NK-92 (cell line): Measurements from ENCODE around the gene PSEN1.

Experiments used
- DNase-seq: peaks from one replicate; lab custom pipeline; 2025; ENCODE audit not compliant: unreplicated experiment; lab: John Stamatoyannopoulos, UW

PSEN1 gene

DNA sequence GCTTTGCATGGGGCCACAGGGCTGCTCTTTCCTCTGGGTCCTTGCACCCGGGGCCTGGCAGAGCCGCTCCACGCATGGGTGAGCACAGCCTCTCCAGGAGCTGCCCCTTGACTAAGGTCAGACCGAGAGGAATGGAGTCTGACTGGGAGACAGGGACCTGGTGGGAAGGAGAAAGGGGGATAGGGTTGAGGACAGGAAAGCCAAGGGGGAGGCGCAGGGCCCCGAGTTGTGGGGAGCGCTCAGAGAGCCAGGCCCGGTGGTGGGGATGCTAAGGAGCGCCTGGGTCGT, 117.0 kb downstream of the PSEN1 start:
- DNase-seq = no peak

DNA sequence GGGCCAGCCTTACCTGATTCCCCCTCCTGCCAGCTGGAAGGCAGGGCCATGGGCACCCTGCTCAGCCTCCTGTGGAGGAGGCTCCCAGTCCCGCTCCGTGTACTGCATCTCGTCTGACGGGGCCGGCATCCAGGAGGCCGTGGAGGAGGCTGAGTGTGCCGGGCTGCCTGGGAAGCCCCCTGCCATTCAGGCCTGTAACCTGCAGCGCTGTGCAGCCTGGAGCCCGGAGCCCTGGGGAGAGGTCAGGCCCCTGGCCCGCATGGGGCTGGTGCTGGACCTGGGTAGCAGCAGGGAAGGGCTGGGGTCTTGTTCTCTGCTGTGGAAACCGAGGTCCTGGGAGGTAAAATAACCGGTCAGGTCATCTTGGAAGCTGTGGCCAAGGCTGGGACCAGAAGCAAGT, 117.4 kb downstream of the PSEN1 start:
- no peak for DNase-seq

DNA sequence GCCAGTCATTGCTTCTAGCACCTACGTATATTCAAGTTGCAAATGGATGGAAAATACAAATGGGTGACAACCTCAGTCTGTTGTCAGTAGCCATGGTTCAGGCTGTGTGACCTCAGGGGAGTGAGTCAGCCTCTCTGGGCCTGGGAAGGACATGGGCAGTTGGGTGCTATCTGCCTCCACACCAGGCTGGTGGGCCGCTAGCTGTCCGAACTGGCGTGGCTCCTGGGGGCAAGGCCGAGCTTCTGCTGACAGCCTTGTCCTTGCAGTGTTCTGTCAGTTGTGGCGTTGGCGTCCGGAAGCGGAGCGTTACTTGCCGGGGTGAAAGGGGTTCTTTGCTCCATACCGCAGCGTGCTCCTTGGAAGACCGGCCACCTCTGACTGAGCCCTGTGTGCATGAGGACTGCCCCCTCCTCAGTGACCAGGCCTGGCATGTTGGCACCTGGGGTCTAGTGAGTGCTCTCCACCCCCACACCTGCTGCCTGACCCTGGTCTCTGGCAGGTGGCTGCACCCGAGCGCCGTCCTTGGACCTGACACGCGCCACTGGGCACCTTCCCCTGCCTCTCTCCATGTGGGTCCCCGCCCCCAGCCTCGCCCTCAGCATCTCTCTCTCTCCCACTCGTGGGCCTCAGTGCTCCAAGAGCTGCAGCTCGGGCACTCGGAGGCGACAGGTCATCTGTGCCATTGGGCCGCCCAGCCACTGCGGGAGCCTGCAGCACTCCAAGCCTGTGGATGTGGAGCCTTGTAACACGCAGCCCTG, 118.1 kb downstream of the PSEN1 start:
- no peak for DNase-seq

DNA sequence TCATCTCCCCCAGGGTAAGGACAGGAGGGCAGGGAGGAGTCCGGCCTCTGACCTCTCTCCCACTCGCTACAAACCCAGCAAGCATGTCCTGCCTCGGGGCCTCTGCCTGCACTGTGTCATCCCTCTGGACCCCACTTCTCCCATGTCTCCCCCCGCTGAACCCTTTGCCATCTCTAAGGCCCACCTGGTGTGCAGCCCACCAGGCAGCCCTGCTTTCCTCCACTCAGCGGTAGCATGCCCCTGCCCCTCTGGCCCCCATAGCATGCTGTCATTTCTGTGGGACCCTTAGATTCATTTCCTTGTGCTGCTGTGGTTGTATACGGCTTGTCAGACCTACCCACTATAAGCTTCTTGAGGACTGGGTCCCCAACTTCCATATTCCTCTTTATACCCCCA, 118.7 kb downstream of the PSEN1 start:
- no peak for DNase-seq

DNA sequence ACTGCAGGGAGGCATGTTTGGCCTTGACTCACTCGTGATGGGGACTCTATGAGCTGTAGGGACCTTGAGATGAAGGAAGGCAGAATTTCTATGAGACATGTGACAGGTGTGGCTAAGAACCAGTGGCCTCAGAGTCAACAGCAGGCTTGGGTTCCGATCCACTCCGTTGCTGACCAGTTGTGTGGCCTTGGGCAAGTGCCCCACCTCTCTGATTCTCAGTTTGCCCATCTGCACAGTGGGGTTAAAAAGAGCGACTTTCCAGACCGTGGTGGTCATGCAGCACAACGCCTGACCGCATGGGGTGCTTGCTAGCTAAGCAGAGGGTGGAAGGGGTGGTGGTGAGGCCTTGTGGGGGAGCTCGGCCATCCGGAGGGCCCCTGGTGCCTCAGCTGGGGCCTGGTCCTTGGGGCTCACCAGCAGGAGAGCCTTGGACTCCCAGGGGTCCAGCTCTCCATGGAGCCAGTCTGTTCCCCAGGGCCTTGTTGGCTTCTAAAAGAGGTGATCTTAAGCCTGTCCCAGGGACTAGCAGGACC, 119.5 kb downstream of the PSEN1 start:
- no peak for DNase-seq

DNA sequence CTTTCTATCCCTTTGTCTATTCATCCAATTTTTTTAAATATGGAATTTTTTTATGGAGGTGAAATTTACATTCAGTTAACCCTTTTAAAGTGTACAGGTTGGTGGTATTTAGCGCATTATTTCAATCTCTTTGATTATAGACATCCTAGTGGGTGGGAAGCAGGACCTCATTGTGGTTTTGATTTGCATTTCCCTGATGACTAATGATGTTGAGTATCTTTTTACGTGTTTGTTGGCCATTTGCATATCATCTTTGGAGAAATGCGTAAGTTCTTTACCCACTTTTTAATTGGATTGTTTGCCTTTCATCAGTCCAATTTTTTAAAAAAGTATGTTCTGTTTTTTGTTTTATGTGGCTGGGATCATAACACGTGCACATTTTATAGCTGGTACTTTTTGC, 121.8 kb downstream of the PSEN1 start:
- DNase-seq = no peak

DNA sequence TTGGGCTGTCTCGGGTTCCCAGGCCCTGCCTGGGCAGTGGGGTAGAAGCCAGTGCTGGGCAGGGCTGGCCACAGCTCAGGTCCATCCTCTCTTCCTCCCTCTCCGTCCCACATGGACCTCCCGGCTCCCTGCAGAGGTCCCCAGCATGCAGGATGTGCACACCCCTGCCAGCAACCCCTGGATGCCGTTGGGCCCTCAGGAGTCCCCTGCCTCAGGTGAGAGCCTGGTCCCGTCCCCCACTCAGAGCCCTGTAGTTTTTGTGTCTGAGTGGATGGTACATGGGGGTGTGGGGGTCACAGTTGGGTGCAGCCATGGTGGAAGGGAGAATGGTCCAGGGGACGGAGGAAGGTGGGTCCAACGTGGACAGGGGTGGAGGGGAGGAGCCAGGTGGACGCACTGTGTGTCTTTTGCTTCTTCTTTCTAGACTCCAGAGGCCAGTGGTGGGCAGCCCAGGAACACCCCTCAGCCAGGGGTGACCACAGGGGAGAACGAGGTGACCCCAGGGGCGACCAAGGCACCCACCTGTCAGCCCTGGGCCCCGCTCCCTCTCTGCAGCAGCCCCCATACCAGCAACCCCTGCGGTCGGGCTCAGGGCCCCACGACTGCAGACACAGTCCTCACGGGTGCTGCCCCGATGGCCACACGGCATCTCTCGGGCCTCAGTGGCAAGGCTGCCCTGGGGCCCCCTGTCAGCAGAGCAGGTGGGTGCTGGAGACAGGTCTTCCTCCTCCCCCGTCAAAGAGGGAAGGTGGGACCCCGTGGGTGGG, 122.7 kb downstream of the PSEN1 start:
- no peak for DNase-seq

DNA sequence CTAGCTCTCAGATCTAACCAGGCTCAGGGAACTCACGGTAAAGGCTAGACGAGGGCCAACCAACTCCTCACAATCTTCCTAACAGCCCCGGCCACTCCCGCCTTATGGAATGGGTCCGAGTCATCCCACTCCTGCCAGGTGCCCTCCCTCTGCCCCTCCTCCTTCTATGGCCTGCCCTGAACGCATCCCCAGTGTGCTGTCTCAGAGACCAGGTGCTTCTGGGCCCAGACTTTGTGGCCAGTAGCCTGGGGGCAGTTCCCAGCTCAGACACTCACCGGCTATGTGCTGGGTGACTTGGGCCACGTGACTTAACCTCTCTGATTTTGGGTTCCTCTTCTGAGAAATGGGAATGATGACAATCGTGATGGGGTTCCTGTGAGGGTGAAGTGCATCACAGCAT, 123.5 kb downstream of the PSEN1 start:
- DNase-seq = no peak

DNA sequence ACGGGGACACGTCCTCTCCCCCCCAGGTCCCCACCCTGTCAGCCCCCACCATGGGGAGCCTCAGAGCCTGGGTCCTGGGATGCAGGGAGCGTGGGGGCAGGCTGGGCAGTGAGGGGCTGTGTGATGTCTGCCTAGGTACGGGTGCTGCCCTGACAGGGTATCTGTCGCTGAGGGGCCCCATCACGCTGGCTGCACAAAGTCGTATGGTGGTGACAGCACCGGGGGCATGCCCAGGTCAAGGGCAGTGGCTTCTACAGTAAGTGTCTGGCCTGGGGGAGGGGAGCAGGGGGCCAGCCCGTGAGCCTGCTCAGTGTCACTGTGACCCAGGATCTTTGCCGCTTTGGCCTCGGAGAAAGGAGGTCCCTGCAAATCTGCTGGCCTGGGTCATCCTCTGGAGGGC, 124.3 kb downstream of the PSEN1 start:
- no peak for DNase-seq

DNA sequence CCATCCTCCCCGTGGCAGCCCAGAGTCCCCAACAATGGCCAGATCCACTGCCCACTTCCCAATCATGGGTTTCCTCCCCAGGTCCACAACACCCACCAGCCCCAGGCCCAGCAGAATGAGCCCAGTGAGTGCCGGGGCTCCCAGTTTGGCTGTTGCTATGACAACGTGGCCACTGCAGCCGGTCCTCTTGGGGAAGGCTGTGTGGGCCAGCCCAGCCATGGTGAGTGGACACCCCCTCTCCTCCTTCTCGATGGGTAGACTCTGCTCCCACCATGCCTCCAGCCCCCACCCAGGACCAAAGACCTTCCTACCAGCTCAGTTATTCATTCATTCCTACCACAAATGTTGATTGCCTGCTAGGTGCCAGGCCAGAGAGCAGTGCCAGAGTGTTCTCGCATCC, 124.8 kb downstream of the PSEN1 start:
- DNase-seq = no peak

DNA sequence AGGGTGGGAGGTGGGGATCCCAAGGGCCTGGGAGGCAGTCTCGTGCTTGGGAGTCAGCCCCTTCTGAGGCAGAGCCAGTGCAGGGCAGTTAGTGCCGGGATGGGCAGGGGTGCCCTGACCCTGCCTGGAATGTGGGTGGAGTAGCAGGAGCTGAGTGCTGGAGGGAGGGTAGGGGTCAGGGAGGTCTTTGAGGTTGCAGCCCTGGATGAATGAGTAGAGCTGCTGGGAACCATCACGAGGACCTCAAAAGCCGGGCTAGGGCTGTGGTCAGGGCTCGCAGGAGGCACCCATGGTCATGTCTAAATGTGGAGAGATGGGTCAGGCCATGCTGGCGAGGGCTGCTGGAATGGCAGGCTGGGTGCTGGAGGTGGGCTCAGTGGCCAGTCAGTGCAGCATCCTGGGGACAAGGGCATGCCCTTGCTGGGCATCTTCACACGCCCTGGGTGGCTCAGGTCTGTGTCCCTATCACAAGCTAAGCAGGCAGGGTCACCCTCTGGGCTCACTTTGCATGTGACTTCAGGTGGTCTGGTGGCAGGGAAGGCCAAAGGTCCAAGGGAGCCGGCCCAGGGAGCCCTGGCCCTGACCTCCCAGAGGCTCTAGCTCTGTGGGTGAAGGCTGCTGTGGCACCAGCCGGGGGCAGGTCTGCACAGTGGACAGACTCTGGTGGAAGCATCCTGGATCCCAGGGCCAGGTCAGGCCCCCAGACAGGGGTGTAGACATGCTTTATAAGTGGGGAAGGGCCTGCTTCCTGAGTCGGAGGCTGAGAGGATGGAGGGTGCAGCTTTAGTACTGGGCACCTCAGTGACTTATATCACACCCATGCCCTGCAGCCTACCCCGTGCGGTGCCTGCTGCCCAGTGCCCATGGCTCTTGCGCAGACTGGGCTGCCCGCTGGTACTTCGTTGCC, 125.5 kb downstream of the PSEN1 start:
- DNase-seq = no peak

DNA sequence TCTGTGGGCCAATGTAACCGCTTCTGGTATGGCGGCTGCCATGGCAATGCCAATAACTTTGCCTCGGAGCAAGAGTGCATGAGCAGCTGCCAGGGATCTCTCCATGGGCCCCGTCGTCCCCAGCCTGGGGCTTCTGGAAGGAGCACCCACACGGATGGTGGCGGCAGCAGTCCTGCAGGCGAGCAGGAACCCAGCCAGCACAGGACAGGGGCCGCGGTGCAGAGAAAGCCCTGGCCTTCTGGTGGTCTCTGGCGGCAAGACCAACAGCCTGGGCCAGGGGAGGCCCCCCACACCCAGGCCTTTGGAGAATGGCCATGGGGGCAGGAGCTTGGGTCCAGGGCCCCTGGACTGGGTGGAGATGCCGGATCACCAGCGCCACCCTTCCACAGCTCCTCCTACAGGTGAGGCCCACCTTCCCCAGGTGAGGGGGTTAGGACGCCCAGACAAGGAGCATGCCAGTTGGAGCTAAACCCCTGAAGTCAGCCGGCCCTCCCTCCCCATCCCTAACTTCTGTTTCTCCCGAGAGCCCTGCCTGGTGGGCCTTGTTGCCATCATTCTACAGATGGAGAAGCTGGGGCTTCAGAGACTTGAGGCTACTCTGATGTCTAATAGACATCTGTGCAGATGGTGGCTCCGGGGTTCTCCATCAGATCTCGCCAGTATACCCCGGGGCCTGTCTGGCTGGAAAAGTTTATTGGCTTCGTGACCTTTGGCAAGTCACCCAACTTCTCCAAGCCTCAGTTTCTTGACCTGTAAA, 126.3 kb downstream of the PSEN1 start:
- DNase-seq = no peak

DNA sequence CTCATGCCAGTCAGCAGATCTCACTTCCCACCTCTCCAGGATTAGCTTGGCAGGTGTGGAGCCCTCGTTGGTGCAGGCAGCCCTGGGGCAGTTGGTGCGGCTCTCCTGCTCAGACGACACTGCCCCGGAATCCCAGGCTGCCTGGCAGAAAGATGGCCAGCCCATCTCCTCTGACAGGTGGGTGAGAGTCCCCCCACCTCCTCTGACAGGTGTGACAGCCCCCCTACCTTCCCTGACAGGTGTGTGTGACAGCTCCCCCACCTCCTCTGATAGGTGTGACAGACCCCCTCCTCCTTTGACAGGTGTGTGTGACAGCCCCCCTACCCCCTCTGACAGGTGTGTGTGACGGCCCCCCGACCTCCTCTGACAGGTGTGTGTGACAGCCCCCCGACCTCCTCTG, 127.3 kb downstream of the PSEN1 start:
- DNase-seq = no peak

DNA sequence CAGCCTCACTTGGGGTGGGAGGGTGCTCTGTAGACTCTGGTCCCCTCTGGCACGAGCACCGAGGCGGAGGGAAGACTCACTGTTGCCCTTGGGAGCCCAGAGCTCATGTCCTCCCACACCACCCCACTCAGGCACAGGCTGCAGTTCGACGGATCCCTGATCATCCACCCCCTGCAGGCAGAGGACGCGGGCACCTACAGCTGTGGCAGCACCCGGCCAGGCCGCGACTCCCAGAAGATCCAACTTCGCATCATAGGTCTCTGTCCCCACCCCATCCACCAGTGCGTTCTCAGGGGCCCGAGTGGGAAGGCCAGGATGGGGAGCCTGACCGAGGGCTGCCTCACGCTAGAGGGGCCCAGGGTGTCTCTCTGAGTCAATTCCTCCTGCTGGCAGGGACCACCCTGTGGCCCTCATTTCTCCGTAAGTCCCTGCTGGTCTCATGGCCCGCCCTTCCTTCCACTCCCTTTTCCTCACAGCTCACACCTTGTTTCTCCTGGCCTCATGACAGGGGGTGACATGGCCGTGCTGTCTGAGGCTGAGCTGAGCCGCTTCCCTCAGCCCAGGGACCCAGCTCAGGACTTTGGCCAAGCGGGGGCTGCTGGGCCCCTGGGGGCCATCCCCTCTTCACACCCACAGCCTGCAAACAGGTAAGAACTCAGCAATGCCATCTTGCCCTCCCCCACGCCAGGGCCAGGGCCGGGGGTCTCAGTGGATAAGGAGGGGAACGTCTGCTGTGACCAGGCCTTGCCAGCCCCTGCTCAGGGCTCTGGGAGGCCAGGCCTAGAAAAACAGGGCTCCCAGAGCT, 128.0 kb downstream of the PSEN1 start:
- no peak for DNase-seq

DNA sequence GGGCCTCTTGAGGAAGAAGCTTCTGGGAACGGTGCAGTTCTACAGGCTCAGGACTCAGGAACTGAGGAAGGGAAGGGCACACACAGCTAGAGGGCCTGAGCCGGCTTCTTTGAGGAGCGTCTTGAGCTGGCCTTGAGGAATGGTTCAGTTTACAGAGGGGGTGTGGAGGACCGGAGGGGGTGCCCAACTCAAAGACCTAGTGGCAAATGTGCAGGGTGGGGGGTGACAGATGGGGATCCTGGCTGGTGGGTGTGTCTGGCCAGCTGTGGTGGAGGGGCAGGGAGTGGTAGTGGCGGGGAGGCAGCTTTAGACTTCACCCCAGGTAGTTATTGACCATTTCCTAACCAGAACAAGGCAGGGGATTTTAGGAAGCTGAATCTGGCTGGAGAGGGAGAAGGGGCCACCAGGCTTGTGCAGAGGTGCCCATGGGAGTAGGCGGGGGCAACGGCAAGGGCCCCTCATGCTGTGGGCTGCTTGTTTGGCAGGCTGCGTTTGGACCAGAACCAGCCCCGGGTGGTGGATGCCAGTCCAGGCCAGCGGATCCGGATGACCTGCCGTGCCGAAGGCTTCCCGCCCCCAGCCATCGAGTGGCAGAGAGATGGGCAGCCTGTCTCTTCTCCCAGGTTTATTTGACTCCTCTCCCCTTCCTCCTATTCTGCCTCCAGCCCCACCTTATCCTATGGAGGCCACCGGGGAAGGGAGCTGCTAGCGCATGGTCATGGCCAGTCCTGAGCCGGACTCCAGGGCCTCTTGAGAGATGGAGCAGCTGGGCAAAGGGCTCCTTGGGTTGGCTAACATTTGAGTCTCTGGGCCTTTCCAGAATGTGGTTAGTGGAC, 128.8 kb downstream of the PSEN1 start:
- no peak for DNase-seq

DNA sequence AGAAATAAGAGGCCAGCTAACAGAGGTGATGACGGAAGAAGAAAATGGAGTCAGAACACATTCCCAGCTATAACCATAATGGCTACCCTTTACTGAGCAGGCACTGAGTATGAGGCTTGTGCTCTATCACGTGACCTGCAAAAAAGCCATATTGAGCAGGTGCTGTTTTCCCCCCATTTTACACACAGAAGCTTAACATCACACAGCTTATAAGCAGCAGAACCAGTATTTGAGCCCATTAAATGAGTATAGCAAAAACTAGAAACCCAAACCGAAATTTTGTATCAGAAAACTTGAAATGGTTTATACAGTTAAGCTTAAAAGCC, 129.4 kb downstream of the PSEN1 start:
- DNase-seq = no peak

DNA sequence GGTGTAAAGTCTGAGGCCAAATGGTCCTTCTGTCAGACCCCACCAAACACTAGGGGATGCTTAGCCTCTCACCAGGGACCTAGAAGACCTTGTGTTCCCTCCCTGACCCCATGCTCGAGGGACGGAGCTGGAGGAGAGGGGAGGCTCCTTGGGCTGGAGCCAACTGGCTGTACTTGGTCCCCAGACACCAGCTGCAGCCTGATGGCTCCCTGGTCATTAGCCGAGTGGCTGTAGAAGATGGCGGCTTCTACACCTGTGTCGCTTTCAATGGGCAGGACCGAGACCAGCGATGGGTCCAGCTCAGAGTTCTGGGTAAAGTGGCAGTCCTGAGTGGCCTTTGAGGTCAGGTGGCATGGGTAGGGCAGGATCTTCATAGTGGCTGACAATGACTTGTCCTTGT, 130.0 kb downstream of the PSEN1 start:
- DNase-seq = no peak

DNA sequence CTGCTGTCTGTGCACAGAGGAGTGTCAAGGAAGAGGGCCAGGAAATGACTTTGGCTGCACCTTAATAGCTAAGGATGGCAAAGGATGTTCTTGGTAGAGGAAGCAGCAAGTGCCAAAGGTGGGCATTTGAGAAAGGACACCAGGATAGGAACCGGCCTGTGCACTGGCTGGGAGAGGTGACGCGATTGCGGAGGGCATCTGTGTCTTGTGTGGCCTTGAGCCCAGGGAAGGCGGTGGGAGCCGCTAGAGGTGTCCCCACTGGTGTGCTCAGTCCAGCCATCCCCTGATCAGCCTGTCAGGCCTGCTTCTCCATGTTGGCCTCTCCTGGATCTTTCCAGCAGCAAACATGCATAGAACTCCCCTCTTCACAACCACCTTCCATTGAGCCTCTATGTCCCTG, 131.2 kb downstream of the PSEN1 start:
- no peak for DNase-seq

DNA sequence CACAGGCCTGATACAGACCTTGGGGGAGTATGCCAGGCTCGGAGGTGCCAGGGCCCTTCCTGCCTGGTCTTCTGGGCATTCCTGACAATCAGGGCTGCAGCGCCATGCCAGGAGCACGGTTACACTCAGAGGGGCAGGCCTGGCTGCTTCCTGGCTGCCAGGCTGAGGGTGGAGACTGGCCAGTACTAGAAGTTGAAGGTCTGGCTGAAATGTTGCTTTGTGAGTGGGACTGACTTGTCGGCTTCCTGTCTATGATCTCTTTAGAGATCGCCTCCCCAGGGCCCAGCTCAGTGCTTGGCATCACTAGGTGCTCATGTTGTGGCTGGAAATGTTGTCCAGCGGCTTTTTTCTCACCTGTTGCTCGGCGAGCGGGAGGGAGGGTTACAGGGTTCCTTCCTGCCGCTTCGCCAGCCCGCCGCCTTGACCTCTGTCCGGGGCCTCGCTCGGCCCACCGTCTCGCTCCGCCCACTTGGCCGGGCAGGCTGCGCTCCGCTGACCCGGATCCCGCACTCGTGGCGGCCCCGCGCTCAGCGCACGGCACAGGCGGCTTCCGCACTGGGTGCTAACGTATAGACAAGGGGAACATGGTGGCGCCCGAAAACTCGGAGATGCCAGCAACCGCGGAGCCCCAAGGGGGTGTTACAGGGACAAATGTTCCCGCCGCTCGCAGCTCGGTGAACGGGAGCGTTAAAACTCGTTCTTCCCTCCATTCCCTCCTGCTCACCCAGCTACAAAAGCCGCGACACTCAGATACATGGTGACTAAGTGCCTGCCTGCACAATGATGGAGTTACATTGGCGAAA, 133.6 kb downstream of the PSEN1 start:
- DNase-seq = no peak
